ENCODE results near the gene SPATA9. TPM values are rescaled to one million over a fixed set of nuclear protein-coding genes. Genes with fewer than 3 reads are reported as not detected.
"Not testable (repeated sequence)": the region's sequence is repeated elsewhere in the genome, so short reads cannot be mapped to it uniquely, and the experiment has no call there.

The SPATA9 gene
- total and polyA plus RNA-seq, 5 donors from 2014 or later: 0.28 TPM; not detected in 4

DNA sequence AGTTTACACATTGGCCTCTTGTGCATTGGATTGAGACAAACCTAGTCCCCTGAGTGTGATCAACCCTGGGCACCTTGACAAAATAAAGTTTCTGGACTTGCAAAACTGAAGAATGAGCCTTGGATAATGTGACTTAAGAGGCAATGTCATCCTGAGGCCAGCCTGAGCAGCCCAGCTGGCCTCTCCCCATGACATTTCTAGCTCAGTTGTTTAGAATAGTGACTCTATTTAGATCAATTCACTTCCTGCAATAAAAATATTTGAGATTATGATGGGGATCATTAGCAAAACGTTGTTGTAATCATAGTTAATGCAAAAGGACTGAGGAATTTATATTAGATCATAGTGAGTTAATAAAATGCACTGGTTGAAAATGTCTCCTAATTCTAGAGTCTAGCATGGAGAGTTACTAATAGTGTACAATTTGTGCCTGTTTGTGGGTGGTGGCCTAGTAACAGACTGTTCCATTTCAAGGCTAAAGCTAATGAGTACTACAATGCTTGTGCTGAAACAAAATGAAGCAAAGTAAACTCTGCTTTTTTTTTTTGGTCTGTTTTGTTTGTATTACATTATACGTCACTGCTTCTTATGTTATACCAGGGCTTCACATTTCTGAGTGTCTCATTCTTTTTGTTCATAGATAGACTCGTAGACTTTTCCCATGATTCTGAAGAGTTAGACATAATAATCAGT, 37.4 kb upstream of the SPATA9 start:
- no peak overlapping the region for H3K27ac ChIP-seq (ENCODE audit: insufficient read depth, low read length, poor library complexity, severe bottlenecking)
- Mint-ChIP-seq H3K27me3 (peaks cover 27% of the 10 kb centered on the region), H3K36me3 (no peaks in the 10 kb centered on the region), H3K9me3 (no peaks in the 10 kb centered on the region), H3K4me3 (no peak overlapping the region), H3K27ac (no peak overlapping the region), H3K4me1 (peaks cover 0 to 2% (median 0%) of the 10 kb centered on the region in 4 donors)
- ATAC-seq (ENCODE audit: low read depth in 2 of 2) (no peak), DNase-seq (no peak)
- peaks cover 4% of the 10 kb centered on the region for H3K27me3 ChIP-seq (ENCODE audit: control insufficient read depth, insufficient read depth, low read length)
- H3K9me3 ChIP-seq (ENCODE audit: control insufficient read depth in 2 of 2, low read length in 2 of 2): no peaks in the 10 kb centered on the region
- no peak overlapping the region for H3K4me3 ChIP-seq (ENCODE audit: low read depth, low read length)
- peaks cover 6% of the 10 kb centered on the region for H3K4me1 ChIP-seq (ENCODE audit: control insufficient read depth, insufficient read depth, low read length, poor library complexity, severe bottlenecking)
- no peaks in the 10 kb centered on the region for H3K36me3 ChIP-seq (ENCODE audit: control insufficient read depth, insufficient read depth, low read length)

DNA sequence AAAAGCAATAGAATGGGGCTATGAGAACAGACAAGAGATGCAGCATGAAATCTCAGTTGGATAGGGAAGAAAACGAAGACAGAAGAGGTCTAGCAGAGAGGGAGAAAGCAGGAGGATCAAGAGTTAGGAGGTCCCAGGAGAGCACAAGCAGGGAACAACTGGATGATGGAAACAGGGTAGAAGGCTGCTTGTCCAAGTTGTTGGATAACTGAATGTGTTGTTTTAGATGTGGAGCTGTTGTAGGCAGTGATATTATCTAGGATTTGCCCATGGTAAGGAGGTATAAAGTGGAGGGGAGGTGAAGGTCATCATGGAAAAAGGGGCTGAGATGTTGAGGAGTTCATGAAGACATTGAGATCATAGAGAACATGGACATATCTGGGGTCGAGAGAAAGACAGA, 35.9 kb upstream of the SPATA9 start:
- H3K9me3 Mint-ChIP-seq: no peaks in the 10 kb centered on the region
- Histone ChIP-seq H3K36me3 (ENCODE audit: control insufficient read depth, insufficient read depth, low read length) (no peaks in the 10 kb centered on the region), H3K27ac (ENCODE audit: insufficient read depth, low read length, poor library complexity, severe bottlenecking) (no peak overlapping the region), H3K27me3 (ENCODE audit: control insufficient read depth, insufficient read depth, low read length) (no peaks in the 10 kb centered on the region), H3K4me3 (ENCODE audit: low read depth, low read length) (no peak overlapping the region), H3K4me1 (ENCODE audit: control insufficient read depth, insufficient read depth, low read length, poor library complexity, severe bottlenecking) (peaks cover 6% of the 10 kb centered on the region), H3K9me3 (ENCODE audit: control insufficient read depth in 2 of 2, low read length in 2 of 2) (no peaks in the 10 kb centered on the region)
- peaks cover 14% of the 10 kb centered on the region for H3K27me3 Mint-ChIP-seq
- H3K27ac Mint-ChIP-seq: no peak overlapping the region
- ATAC-seq (ENCODE audit: low read depth in 2 of 2) (no peak), DNase-seq (no peak)
- no peaks in the 10 kb centered on the region for H3K36me3 Mint-ChIP-seq
- peaks cover 0 to 2% (median 0%) of the 10 kb centered on the region in 4 donors for H3K4me1 Mint-ChIP-seq
- H3K4me3 Mint-ChIP-seq: no peak overlapping the region

DNA sequence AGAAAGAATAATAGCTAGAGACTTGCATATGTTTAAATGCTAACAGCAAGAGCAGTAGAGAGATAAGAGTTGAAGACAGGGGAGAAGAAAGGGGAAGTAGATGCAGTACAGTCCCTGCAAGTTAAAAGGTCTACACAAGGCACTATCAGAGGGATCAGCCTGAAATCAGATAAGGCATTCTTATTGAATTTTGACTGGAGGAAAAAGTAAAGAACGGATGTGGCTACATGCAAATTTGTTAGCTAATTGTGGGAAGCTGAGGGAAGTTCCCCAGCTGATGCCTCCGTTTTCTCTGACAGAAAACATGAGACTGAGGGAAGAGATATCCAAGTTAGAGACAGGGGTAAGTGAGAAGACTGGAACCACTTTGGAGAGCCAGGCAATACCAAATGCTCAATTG, 35.4 kb upstream of the SPATA9 start:
- no peak overlapping the region for H3K4me3 ChIP-seq (ENCODE audit: low read depth, low read length)
- no peak overlapping the region for H3K27ac Mint-ChIP-seq
- peaks cover 0 to 2% (median 0%) of the 10 kb centered on the region in 4 donors for H3K4me1 Mint-ChIP-seq
- H3K27me3 ChIP-seq (ENCODE audit: control insufficient read depth, insufficient read depth, low read length): no peaks in the 10 kb centered on the region
- no peak overlapping the region for H3K4me3 Mint-ChIP-seq
- no peak overlapping the region for H3K27ac ChIP-seq (ENCODE audit: insufficient read depth, low read length, poor library complexity, severe bottlenecking)
- peaks cover 6% of the 10 kb centered on the region for H3K4me1 ChIP-seq (ENCODE audit: control insufficient read depth, insufficient read depth, low read length, poor library complexity, severe bottlenecking)
- DNase-seq (peak in 2 of 3 donors; percentile 4 to 9), ATAC-seq (ENCODE audit: low read depth in 2 of 2) (peak in 1 of 2 donors; percentile 55)
- H3K27me3 Mint-ChIP-seq: peaks cover 19% of the 10 kb centered on the region
- H3K9me3 ChIP-seq (ENCODE audit: control insufficient read depth in 2 of 2, low read length in 2 of 2): no peaks in the 10 kb centered on the region
- no peaks in the 10 kb centered on the region for H3K36me3 ChIP-seq (ENCODE audit: control insufficient read depth, insufficient read depth, low read length)
- peaks cover 0 to 3% (median 0%) of the 10 kb centered on the region in 7 donors for H3K9me3 Mint-ChIP-seq
- H3K36me3 Mint-ChIP-seq: no peaks in the 10 kb centered on the region

DNA sequence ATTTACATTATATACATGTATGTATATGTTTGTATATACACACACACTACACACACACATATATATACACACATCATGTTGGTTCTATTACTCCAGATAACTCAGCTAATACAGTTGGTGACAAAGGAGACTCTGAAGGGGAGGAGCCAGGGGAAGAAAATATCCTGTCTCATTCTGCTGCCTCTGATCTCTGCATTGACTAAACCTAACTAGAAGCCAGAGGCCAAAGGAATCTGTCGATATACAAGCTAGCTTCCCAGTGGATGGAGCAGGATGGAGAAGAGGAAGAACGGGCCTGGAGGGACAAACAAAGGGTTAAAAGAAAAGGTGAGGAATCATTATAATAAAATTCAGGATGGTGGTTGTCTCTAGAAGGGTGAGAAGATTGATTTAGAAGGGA, 34.6 kb upstream of the SPATA9 start:
- Mint-ChIP-seq H3K36me3 (no peaks in the 10 kb centered on the region), H3K27me3 (peaks cover 19% of the 10 kb centered on the region)
- ATAC-seq (ENCODE audit: low read depth in 2 of 2): no peak

DNA sequence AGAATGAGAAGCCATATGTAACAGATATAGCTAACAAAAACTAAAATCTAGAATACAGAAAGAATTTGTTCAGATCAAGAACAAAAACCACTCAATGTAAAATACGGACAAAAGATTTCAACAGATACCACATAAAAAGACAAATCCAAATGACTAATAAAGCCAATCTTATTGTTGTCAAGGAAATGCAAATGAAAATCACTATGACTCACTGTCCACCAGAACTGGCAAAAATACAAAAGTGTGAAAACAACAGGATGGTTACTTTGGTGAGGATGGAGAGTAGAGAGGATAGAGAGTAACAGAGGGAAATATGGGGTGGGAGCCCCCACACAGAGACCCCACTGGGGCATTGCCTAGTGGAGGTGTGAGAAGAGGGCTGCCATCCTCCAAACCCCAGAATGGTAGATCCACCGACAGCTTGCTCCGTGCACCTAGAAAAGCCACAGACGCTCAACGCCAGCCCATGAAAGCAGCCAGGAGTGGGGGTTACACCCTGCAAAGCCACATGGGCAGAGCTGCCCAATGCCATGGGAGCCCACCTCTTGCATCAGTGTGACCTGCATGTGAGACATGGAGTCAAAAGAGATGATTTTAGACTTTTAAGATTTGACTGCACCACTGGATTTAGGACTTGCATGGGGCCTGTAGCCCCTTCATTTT, 33.1 kb upstream of the SPATA9 start:
- DNase-seq: peak in 1 of 3 donors; percentile 16
- ATAC-seq (ENCODE audit: low read depth in 2 of 2): no peak
- H3K27ac ChIP-seq (ENCODE audit: insufficient read depth, low read length, poor library complexity, severe bottlenecking): no peak overlapping the region
- H3K4me3 ChIP-seq (ENCODE audit: low read depth, low read length): no peak overlapping the region
- H3K36me3 ChIP-seq (ENCODE audit: control insufficient read depth, insufficient read depth, low read length): no peaks in the 10 kb centered on the region
- Mint-ChIP-seq H3K4me1 (peaks cover 0 to 2% (median 0%) of the 10 kb centered on the region in 4 donors), H3K27me3 (peaks cover 14% of the 10 kb centered on the region), H3K9me3 (peaks cover 0 to 3% (median 0%) of the 10 kb centered on the region in 7 donors), H3K27ac (peak overlapping the region in 1 of 3 donors; percentile 34), H3K4me3 (no peak overlapping the region), H3K36me3 (no peaks in the 10 kb centered on the region)
- no peaks in the 10 kb centered on the region for H3K27me3 ChIP-seq (ENCODE audit: control insufficient read depth, insufficient read depth, low read length)
- H3K9me3 ChIP-seq (ENCODE audit: control insufficient read depth in 2 of 2, low read length in 2 of 2): no peaks in the 10 kb centered on the region
- H3K4me1 ChIP-seq (ENCODE audit: control insufficient read depth, insufficient read depth, low read length, poor library complexity, severe bottlenecking): peaks cover 6% of the 10 kb centered on the region

More for the DNA sequence above, 34.6 kb upstream of the SPATA9 start:
- peaks cover 0 to 3% (median 0%) of the 10 kb centered on the region in 7 donors for H3K9me3 Mint-ChIP-seq
- Histone ChIP-seq H3K27me3 (ENCODE audit: control insufficient read depth, insufficient read depth, low read length) (no peaks in the 10 kb centered on the region), H3K36me3 (ENCODE audit: control insufficient read depth, insufficient read depth, low read length) (no peaks in the 10 kb centered on the region), H3K4me1 (ENCODE audit: control insufficient read depth, insufficient read depth, low read length, poor library complexity, severe bottlenecking) (peaks cover 6% of the 10 kb centered on the region), H3K4me3 (ENCODE audit: low read depth, low read length) (no peak overlapping the region), H3K9me3 (ENCODE audit: control insufficient read depth in 2 of 2, low read length in 2 of 2) (no peaks in the 10 kb centered on the region), H3K27ac (ENCODE audit: insufficient read depth, low read length, poor library complexity, severe bottlenecking) (no peak overlapping the region)
- H3K27ac Mint-ChIP-seq: no peak overlapping the region
- no peak overlapping the region for H3K4me3 Mint-ChIP-seq
- DNase-seq: no peak
- peaks cover 0 to 2% (median 0%) of the 10 kb centered on the region in 4 donors for H3K4me1 Mint-ChIP-seq

DNA sequence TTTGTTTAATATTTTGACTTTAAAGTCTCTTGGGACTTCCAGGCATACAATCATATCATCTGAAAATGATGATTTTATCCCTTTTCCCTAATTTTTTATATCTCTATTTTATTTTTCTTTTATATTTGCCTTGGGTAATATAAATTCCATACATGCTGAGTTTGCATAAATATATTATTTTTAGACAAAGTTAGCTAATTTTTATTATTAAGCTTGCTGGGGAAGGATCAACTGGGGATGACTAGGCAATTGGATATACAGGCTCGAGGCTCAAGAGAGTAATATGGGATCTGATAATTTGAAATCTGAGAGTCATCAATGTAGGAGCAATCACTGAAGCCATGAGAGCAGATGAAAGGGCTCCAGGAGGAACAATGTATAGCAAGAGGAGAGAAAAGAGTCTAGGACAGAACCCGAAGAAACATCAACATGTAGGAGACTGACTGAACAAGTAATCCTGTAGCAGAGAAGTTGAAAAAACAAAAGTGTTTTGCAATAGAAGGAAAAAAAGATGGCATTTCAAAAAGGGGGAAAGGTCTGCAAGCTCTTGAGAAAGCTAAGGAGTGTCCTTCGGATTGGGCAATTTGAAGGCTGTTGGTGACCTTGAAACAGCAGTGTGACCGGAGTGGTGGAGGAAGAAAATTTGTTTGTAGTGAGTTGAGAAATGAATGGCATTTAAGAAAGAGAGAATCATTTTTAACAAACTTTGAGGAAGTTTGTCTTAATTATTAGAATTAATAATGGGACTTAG, 31.3 kb upstream of the SPATA9 start:
- H3K4me1 Mint-ChIP-seq: peaks cover 0 to 2% (median 0%) of the 10 kb centered on the region in 4 donors
- no peaks in the 10 kb centered on the region for H3K36me3 Mint-ChIP-seq
- H3K4me3 Mint-ChIP-seq: no peak overlapping the region
- H3K9me3 Mint-ChIP-seq: peaks cover 0 to 3% (median 0%) of the 10 kb centered on the region in 7 donors
- DNase-seq (no peak), ATAC-seq (ENCODE audit: low read depth in 2 of 2) (no peak)
- H3K36me3 ChIP-seq (ENCODE audit: control insufficient read depth, insufficient read depth, low read length): no peaks in the 10 kb centered on the region
- H3K4me3 ChIP-seq (ENCODE audit: low read depth, low read length): no peak overlapping the region
- H3K27ac ChIP-seq (ENCODE audit: insufficient read depth, low read length, poor library complexity, severe bottlenecking): no peak overlapping the region
- H3K27ac Mint-ChIP-seq: peak overlapping the region in 1 of 3 donors; percentile 15
- H3K4me1 ChIP-seq (ENCODE audit: control insufficient read depth, insufficient read depth, low read length, poor library complexity, severe bottlenecking): peaks cover 6% of the 10 kb centered on the region
- no peaks in the 10 kb centered on the region for H3K9me3 ChIP-seq (ENCODE audit: control insufficient read depth in 2 of 2, low read length in 2 of 2)
- H3K27me3 ChIP-seq (ENCODE audit: control insufficient read depth, insufficient read depth, low read length): no peaks in the 10 kb centered on the region
- peaks cover 9% of the 10 kb centered on the region for H3K27me3 Mint-ChIP-seq

DNA sequence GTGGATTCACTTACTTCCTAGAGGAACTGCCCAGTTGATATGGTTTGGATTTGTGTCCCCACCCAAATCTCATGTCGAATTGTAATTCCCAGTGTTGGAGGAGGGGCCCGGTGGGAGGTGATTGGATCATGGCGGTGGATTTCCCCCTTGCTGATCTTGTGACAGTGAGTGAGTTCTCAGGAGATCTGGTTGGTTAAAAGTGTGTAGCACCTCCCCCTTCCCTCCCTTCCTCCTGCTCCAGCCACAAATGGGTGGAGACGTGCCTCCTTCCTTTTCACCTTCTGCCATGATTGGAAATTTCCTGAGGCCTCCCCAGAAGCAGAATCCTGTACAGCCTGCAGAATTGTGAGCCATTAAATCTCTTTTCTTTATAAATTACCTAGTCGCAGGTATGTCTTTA, 30.5 kb upstream of the SPATA9 start:
- H3K9me3 Mint-ChIP-seq; H3K27ac ChIP-seq (ENCODE audit: insufficient read depth, low read length, poor library complexity, severe bottlenecking); H3K4me1 ChIP-seq (ENCODE audit: control insufficient read depth, insufficient read depth, low read length, poor library complexity, severe bottlenecking); DNase-seq; H3K27me3 Mint-ChIP-seq; H3K4me1 Mint-ChIP-seq; H3K4me3 Mint-ChIP-seq; H3K4me3 ChIP-seq (ENCODE audit: low read depth, low read length); H3K27me3 ChIP-seq (ENCODE audit: control insufficient read depth, insufficient read depth, low read length); H3K36me3 ChIP-seq (ENCODE audit: control insufficient read depth, insufficient read depth, low read length); H3K27ac Mint-ChIP-seq; H3K9me3 ChIP-seq (ENCODE audit: control insufficient read depth in 2 of 2, low read length in 2 of 2); ATAC-seq (ENCODE audit: low read depth in 2 of 2); H3K36me3 Mint-ChIP-seq: not testable (repeated sequence)
